Hematopoietic multipotent progenitor cell (in vitro differentiated cells): ENCODE results near the gene SLC17A7. TPM values are rescaled to one million over a fixed set of nuclear protein-coding genes. Genes with fewer than 3 reads are reported as not detected.
"Not testable (repeated sequence)": the region's sequence is repeated elsewhere in the genome, so short reads cannot be mapped to it uniquely, and the experiment has no call there.

Experiments used
- DNase-seq, 3 donors: peaks; one replicate each; pipeline ENCODE4 v3.0.0-alpha.2; 2011 to 2015; ENCODE audit warnings: low read depth in 2 of 3, low spot score in 2 of 3
- total RNA-seq: library from RNA; depleted of rRNA; stranded (reverse); fragments of >200 nt; gene quantifications from one replicate; pipeline ENCODE4 v1.2.3, GENCODE V29; 2012

SLC17A7 gene
- total RNA-seq: not detected

- DNase-seq: peak in 2 of 3 donors; percentile 47 to 53
These were observed at the start of gene SLC17A7 for GRCh38 chr19:49441210-49441959. TSS of gene SLC17A7 (minus strand) at chr19:49441527. CDS start at chr19:49441379, 148 bp downstream.

DNA sequence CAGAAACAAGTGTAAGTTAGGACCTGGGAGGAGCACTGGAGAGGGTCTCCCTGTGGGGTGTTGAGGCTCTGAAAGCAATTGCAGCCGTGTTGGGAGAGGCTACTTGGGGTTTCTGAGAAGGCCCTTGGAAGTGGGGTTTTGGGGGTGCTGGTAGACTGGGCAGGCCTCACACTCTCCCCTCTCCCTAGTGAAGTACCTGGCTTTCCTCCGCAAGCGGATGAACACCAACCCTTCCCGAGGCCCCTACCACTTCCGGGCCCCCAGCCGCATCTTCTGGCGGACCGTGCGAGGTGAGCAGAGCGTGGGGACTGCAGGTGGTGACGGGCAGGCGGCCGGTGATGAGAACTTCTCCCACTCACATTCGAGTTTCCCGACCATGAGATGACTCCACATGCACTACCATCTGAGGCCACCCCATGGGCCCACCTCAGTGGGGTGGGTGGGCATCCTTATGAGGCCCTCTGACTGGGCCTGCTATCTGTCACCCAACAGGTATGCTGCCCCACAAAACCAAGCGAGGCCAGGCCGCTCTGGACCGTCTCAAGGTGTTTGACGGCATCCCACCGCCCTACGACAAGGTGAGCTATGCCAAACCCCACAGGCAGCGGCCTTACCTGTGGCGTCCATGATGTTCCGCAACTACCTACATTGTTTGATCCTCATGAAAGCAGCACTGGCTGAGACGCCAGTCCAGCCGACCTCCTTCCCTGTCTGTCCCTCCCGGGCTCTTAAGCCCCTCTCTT, 49.1 kb upstream of the SLC17A7 start:
- no peak for DNase-seq

DNA sequence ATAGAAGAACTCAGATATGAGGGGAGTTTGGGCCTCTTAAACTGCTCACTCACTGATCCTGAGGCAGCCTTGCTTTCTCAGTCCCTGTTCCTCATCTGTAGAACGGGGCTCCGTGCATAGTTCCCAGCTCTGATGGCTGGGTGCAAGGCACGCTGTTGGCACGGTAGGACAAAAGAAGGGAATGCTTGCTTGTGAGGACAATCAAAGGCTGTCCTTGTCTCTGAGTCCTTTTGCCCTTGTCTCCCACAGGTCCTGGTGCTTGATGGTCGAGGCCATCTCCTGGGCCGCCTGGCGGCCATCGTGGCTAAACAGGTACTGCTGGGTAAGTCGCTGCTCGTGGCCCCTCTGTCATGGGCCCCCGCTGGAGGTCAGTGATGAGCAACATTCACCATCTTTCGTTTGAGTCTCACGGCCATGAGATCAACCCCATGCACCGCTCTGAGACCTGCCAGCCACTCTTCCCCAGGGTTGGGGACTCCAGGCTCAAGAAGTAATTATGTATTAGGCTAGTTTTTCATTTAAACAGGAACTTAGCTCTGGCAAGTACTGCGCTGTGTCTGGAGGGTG, 48.4 kb upstream of the SLC17A7 start:
- no peak for DNase-seq

- no peak for DNase-seq
These were observed 47.7 kb upstream of the SLC17A7 start for GRCh38 chr19:49488863-49489537.

DNA sequence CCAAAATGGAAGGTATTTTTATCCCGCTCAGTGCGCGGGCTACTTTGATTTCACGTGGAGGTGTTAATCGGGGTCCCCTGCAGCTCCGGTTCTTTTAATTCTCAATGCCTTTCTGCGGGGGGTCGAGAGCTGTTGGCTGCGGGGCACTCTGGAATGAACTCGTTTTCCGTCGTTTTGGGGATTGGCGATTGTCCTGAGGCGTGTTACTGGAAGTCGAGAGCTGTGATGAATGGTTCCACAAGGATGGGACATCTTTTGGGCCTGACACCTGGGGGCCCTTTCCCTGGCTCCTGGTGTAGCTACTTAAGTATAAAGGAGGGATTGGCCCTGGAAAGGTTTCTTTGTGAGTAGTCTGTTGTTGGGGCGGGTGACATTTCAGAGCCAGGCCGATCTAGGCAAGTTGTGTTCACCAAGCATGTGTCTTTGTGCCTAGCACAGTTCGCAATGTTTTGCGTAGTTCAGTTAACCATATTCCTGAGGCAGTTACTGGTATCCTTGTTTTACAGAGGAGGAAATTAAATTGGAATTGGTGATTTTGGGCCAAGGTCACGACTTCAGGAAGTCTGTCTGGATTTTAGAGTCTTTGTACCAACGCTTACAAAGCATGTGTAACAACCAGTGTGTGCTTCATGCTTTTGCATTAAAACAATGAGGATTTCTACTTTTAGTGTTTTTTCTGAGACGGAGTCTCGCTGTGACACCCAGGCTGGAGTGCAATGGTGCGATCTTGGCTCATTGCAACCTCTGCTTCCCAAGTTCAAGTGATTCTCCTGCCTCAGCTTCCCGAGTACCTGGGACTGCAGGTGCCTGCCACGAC, 46.9 kb upstream of the SLC17A7 start:
- no peak for DNase-seq

GRCh38 chr19:49487277-49488045, 46.1 kb upstream of the SLC17A7 start, which contains the start of gene RPL13A:
TSS of gene RPL13A (plus strand) at chr19:49487608. CDS start at chr19:49487630, 22 bp downstream.
- DNase-seq: peak; percentile 100

DNA sequence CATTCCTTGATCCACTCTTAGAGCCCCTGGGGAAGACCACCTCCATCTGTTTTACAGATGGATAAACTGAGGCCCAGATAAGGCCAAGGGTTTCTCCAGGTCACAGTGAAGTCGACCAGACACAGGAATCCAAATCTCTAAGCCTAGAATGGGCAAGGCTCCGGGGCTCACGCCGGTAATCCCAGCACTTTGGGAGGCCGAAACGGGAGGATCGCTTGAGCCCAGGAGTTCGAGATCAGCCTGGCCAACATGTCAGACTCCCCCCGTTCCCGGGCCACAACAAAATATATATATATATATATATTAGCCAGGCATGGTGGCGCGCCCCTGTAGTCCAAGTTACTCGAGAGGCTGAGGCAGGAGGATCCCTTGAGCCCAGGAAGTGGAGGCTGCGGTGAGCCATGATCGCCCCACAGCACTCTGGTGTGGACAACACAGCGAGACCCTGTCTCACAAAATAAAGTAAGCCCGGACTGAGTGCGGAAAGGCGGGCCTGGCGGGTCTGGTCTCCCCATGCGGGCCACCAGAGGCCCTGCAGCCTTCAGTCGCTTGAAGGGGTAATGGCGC, 45.5 kb upstream of the SLC17A7 start:
- no peak for DNase-seq

- DNase-seq: no peak
These were observed 44.9 kb upstream of the SLC17A7 start for GRCh38 chr19:49486232-49486631.

DNA sequence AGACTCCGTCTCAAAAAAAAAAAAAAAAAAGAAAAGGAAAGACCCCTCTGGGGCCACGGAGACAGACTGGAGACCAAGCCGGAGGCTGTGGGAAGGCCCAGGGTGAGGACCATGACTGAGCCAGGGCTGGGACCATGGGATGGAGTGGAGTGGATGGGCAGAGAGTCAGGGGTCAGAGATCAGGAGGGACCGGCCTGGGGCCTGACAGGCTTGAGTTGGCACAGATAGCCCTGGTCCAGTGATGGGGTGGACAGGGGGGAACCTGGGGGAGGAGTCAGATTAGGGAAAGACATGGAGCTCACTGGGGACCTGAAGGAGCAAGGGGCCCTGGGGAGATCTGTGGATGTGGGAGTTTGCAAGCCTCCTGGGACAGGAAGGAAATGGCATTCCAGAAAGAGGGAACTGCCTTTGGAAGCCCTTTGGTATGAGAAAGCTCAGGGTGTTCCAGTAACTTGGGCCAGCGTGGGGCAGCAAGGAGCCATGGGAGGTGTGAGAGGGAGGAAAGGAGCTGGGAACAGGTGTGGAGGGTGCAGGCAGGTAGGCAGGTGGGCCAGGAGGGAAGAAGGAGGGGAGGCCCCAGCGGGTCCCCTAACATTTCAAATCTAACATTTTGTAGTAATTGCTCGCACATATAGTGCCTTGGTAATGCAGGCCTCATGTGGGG, 39.8 kb upstream of the SLC17A7 start:
- DNase-seq: no peak

GRCh38 chr19:49479975-49480628, 38.8 kb upstream of the SLC17A7 start:
- no peak for DNase-seq

- DNase-seq: peak in 2 of 3 donors; percentile 73 to 74
These were observed 34.9 kb upstream of the SLC17A7 start for GRCh38 chr19:49475995-49476880.

- no peak for DNase-seq
These were observed 34.0 kb upstream of the SLC17A7 start for GRCh38 chr19:49475191-49475917.

DNA sequence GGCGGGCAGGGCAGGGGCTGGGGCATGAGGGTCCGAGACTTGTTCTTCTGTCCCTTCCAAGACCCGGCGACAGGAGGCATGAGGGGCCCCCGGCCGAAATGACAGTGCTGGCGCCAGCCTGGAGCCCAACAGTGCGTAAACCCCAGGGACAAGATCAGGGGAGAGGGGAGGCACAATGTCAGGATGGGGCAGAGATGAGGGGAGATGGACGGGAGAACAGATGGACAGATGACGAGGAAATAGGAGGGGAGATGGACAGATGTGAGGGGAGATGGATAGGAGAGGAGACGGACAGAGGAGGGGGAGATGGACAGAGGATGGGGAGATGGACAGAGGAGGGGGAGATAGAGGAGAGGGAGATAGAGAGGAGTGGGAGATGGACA, 33.2 kb upstream of the SLC17A7 start:
- DNase-seq: no peak

DNA sequence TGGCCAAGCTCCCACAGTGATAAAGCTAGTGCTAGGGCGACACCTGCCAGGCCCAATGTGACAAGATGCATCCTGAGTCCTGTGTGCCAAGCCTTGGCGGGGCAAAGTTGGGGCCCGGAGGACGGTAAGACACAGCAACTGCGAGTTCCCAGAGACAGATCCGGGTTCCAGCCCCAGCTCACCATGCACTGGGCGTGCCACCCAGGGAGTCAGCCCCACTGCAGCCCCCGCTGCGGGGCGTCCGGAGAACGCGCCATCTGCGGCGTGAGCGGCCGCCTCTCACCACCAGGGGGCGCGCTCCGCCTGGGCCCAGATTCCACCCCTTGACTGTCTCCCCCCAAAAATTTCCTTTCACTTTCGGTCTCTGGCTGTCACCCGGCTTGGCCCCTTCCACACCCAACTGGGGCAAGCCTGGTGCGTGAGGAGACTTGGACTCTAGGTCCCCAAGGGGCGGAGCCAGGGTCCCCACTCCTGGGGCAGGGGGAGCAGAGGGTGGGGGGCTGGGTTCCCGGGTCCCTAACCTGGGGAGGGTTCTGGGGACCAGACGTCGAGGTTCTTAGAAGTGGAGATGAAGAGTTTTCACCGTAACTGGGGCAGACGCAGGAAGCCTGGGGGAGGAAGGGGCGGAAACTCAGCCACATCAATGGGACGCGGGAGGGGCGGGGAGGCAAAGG, 32.7 kb upstream of the SLC17A7 start, which contains the start of gene FLT3LG:
Gene FLT3LG, plus strand, starts transcription at position 348 of the 674 bp plus-strand sequence. CDS start 425 bp downstream, outside the sequence.
- peak; percentile 90 to 95 (median 92) for DNase-seq

DNA sequence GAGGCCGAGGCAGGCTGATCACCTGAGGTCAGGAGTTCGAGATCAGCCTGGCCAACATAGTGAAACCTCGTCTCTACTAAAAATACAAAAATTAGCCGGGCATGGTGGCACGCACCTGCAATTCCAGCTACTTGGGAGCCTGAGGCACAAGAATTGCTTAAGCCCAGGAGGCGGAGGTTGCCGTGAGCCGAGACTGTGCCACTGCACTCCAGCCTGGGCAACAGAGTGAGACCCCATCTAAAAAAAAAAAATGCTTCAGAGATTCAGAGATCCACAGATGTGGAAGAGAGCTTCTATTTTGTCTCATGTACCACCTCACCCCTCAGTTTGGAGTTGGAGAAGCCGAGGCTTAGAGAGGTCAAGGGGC, 32.2 kb upstream of the SLC17A7 start:
- DNase-seq: not testable (repeated sequence)

DNA sequence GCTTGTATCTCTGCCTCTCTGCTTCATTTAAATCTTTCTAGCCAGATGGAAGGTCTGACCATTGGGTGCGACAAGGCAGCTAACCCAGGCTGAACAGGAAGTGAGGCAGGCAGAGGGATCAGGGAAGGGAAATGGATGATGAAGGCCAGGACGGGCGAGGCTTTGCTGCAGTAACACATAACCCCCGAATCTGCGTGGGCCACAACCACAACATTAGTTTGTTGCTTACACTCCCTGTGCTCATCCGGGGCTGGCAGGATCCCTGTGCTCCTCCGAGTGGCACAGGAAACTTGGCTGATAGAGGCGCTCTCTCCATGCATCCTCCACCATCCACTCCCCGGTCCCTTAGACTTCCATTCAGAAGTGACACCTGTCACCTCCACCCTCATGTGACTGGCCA, 31.6 kb upstream of the SLC17A7 start:
- DNase-seq: no peak
